Stimulated activated CD8-positive, alpha-beta memory T cell treated with anti-CD3 and anti-CD28 coated beads, Interleukin-12 subunit alpha, Interleukin-12 subunit beta, amount 100 ng/mL, for 1 hour (primary cell): ENCODE data around the gene VPS9D1.
"Not testable (repeated sequence)": the region's sequence is repeated elsewhere in the genome, so short reads cannot be mapped to it uniquely, and the experiment has no call there.

Experiments
- DNase-seq: peaks from one replicate; pipeline ENCODE4 v3.0.0-alpha.2; 2020; ENCODE audit warnings: low read depth

VPS9D1 gene

GRCh38 chr16:89709716-89710432 is 10.8 kb downstream of the VPS9D1 start:
- no peak for DNase-seq

DNA sequence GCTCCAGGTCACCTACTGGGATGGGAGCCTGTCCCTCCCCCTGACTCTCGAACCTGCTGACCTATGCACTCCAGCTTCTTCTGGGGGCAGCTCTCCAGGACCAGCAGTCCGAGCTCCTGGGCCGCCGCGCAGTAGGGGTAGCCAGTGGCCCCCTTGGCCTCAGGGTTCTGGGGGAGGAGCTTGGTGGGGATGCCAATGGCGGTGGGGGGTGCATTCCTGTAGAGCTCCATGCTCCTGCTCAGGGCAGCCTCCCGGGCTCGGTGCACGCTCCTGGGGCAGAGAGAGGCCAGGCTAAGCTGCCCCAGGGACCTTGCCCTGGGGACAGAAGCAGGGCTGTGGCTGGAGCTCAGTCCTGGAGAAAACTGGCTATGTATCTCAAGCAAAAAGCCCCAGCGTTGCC is 11.5 kb downstream of the VPS9D1 start:
- no peak for DNase-seq

GRCh38 chr16:89708481-89708931 is 12.2 kb downstream of the VPS9D1 start:
- DNase-seq = no peak

DNA sequence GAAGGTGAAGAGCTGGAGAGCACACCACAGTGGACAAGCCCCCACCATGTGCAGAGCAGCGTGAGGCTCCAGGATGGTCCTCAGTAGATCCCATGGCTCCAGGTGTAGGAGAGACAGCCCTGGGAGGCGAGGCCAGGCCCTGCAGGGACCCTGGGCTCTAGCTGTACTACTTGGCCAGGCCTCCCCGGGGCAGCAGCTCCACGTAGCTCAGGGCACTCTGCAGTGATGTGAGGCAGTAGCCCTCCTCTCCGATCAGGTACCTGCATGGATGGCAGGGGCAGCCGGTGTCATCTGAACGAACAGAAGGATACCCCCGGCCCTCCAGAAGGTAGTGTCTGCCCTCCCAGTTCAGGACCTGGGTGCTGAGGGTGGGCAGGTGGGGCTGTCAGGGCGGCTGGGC is 13.0 kb downstream of the VPS9D1 start:
- DNase-seq = no peak

GRCh38 chr16:89706518-89707260 is 14.0 kb downstream of the VPS9D1 start:
- no peak for DNase-seq

DNA sequence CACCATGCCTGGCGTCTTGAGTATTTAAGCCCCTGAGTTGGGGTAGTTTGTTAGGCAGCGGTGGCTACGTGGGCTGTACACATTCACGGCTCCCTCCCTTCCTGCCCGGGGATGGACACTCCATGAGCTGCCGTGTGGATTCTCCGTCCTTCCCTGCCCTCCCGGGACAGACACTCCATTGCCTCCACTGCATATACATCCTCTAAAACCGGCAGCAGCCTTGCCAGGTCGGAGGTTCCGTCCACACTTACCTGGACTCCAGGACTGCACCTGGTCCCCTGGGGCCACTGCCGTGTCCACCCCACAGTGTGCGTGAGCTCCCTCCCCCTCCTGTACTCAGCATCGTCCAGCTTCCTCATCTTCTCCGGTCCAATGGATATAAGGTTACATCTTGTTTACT is 15.7 kb downstream of the VPS9D1 start:
- no peak for DNase-seq

GRCh38 chr16:89704281-89704680 is 16.4 kb downstream of the VPS9D1 start:
- no peak for DNase-seq

DNA sequence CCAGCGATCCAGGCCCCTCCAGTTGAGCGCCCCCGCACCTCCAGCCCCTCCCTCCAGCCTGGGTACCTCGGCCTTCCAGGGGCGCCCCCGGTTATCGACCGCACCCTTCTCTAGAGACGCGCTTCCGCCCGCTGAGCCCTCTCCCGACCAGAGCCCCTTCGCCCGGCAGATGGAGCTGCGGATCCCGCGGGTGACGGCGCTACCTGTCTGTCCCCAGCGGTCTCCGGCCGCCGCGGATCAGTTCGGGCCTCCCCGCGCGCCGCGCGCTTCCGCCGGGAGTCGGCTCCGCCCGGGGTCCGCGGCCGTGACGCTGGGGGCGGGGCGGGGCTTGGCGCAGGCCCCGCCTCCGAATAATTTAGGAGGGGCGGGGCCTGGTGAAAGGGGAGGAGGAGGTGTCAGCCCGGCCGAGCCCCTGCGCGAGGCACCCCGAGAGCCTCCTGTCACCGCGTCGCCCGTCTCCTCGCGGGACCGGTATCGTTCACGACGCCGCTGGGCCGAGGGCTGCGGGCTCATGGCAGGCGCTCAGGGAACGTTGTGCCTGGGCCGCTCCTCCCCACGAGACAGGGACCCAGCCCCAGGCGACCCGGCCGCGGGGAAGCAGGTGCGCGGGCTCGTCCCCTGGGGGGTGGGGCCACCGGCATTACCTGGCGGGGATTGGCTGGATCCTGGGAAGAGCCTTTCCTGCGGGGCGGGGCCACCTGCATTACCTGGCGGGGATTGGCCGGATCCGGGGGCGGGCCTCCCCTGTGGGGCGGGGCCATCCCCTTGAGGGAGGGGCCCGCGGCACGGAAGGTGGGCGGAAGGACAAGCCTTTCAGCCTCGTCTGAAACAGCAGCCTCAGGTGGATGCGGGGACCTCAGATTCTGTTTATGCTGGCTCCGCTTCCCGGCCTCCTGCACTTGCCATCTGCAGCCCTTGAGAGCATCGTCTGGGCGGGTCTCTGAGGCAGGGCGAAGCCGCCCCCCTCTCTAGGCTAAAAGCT is 19.0 kb downstream of the VPS9D1 start, which contains the start of gene SPATA2L:
TSS of gene SPATA2L (minus strand) at position 281 of the 982 bp plus-strand sequence. CDS start 473 bp downstream, outside the sequence.
- peak; percentile 95 for DNase-seq

GRCh38 chr16:89700649-89701424 is 19.9 kb downstream of the VPS9D1 start:
- DNase-seq = no peak

GRCh38 chr16:89700100-89700648 is 20.5 kb downstream of the VPS9D1 start:
- peak; percentile 97 for DNase-seq

DNA sequence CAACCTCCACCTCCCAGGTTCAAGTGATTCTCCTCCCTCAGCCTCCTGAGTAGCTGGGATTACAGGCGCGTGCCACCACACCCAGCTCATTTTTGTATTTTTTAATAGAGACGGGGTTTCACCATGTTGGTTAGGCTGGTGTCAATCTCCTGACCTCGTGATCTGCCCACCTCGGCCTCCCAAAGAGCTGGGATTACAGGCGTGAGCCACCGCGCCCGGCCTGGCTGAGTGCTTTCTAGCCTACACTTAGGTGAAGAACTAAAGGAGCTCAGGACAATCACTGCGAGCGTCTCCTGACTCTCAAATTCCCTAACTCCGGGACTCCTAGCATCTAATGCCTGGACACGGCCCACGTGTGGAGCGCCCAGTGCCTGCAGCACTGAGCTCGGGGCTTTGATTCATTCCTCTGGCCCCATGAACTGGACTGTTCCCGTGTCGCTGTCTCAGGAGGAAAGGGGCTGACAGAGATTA is 21.0 kb downstream of the VPS9D1 start:
- DNase-seq = not testable (repeated sequence)

GRCh38 chr16:89698717-89699116 is 22.0 kb downstream of the VPS9D1 start:
- DNase-seq = not testable (repeated sequence)

GRCh38 chr16:89697616-89698331 is 22.9 kb downstream of the VPS9D1 start:
- no peak for DNase-seq

DNA sequence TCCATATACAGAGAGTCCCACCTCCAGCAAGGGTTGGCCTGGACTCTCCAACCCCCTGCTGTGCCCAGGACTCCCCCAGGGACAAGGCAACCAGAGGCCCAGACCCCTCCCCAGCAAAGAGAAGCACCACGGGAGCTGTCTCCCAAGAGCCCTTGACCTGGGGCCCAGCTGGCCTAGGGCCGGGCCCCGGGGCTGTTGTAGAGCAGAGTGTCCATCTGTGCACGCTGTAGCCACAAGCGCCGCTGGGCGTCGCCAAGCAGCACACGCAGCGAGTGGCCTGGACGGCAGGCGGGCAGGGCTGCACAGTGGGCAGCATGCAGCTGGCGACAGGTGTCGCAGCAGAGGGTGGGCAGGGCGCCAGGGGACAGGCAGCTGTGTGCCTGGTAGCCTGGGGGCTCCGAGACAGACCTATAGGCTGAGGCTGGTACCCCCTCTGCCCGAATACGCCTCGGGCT is 23.5 kb downstream of the VPS9D1 start:
- DNase-seq = no peak

GRCh38 chr16:89696670-89697128 is 24.0 kb downstream of the VPS9D1 start:
- no peak for DNase-seq

DNA sequence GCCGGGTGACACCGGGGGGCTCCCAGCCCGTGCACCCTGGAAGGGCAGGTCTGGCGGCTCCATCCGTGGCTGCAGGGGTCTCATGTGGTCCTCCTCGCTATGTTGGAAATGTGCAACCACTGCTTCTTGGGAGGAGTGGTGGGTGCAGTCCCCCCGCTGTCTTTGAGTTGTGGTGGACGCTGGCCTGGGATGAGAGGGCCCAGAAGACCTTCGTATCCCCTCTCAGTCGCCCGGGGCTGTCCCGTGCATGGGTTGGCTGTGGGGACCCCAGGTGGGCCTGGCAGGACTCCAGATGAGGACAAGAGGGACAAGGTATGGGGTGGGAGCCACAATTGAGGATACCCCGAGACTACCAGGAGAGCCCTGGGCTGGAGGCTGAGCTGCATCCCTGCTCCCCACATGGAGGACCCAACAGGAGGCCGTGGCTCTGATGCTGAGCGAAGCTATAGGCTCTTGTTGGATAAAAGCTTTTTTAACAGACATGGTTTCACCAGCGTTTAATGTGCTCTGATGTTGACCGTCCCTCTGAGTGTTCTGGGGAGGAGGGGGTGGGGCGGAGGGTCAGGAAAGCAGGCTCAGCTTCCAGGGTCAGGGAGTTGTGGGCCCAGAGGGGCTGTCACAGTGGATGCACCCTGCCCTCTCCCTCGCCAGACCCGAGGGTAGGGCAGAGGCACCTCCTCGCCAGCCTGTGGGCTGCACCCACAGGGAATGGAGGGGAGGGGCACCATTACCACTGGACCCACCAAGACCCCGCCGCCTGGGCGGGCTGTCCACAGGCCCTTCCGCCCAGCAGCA is 24.6 kb downstream of the VPS9D1 start:
- DNase-seq = no peak

DNA sequence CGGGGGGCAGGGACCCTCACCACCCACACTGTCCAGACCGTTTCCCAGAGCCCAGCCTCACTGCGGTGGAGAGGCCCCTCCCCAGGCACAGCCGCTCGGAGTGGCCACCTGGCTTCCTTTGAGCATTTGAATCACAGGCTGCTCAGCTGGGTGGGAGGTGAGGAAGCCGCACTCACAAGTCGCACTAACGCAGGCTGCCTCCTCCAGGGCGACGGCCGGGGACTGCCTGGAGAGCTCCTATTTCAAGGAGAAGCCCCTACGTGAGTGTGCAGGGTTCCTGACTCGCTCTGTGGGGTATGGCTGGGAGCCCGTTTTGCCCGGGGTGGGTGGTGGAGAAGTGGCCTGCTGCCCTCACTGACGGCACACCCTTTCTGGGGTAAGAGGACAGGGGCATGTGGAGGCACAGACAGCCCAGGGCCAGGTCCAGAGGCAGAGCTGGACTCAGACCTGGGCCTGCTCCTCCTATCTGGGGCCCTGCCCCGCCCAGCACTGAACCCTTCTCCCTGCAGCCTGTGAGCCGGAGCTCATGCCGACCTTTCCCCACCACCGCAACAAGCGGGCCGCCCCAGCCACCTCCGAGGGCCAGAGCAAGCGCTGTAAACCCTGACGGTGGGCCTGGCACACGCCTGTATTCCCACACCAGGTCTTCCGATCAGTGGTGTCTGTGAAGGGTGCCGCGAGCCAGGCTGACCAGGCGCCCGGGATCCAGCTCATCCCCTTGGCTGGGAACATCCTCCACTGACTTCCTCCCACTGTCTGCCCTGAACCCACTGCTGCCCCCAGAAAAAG is 25.4 kb downstream of the VPS9D1 start:
- DNase-seq = no peak

GRCh38 chr16:89694784-89695085 is 26.0 kb downstream of the VPS9D1 start:
- DNase-seq = not testable (repeated sequence)
